HL-60 (cell line): ENCODE measurements around the gene STXBP5.
A peak's percentile ranks its signal among the peaks of the same experiment; 100 is the strongest.

Experiments used
- DNase-seq, 2 experiments: peaks; one replicate each; pipeline ENCODE4 v3.0.0-alpha.2; 2010 to 2020; ENCODE audit warnings: low read depth in 1 of 2, low spot score in 1 of 2
- H3K27ac ChIP-seq: fragments of 250-450 bp; sonication (Bioruptor Pico); replicated peaks from 2 replicates; pipeline ENCODE4 v1.5.1; 2020; ENCODE audit warnings: mild to moderate bottlenecking, moderate library complexity
- H3K27me3 ChIP-seq: fragments of 250-450 bp; sonication (Bioruptor Pico); 2 replicates; pipeline ENCODE4 v1.5.1; 2021; ENCODE audit warnings: mild to moderate bottlenecking, moderate library complexity; ENCODE audit not compliant: insufficient read depth, poor library complexity, severe bottlenecking
- H3K4me3 ChIP-seq: replicated peaks from 2 replicates; pipeline ENCODE4 v1.5.1; 2011; ENCODE audit warnings: mild to moderate bottlenecking, control low read depth, low read length; ENCODE audit not compliant: insufficient read depth
- CTCF ChIP-seq: IDR thresholded peaks from one replicate; pipeline ENCODE4 v1.5.1; 2011; ENCODE audit warnings: low read length, control low read depth, inconsistent platforms; ENCODE audit not compliant: insufficient read depth
- GABPA ChIP-seq: IDR thresholded peaks from 2 replicates; pipeline ENCODE4 v1.6.1; 2012; ENCODE audit warnings: low read depth
- POLR2AphosphoS5 ChIP-seq: IDR thresholded peaks from 2 replicates; pipeline ENCODE4 v1.6.1; 2012; ENCODE audit warnings: low read depth
- REST ChIP-seq: IDR thresholded peaks from 2 replicates; pipeline ENCODE4 v1.6.1; 2012; ENCODE audit warnings: low read depth; ENCODE audit not compliant: insufficient replicate concordance
- SPI1 ChIP-seq: IDR thresholded peaks from 2 replicates; pipeline ENCODE4 v1.6.1; 2012; ENCODE audit warnings: low read depth, mild to moderate bottlenecking, borderline replicate concordance

The STXBP5 gene

GRCh38 chr6:147156799-147157382 is 47.3 kb upstream of the STXBP5 start:
- H3K27me3 ChIP-seq: no peaks in the 10 kb centered on the region
- no peak for TF ChIP-seq POLR2AphosphoS5
- no peak for TF ChIP-seq SPI1
- no peak for TF ChIP-seq CTCF
- TF ChIP-seq REST: no peak
- TF ChIP-seq GABPA: no peak
- no peak for DNase-seq
- H3K4me3 ChIP-seq: no peak overlapping the region
- peak overlapping the region; percentile 95 for H3K27ac ChIP-seq

- no peak for DNase-seq
- no peak for TF ChIP-seq REST
- peak; percentile 78 for TF ChIP-seq SPI1
- no peak overlapping the region for H3K4me3 ChIP-seq
- H3K27me3 ChIP-seq: no peaks in the 10 kb centered on the region
- peak overlapping the region; percentile 95 for H3K27ac ChIP-seq
These were observed 46.3 kb upstream of the STXBP5 start for GRCh38 chr6:147157930-147158329.

- H3K27me3 ChIP-seq: no peaks in the 10 kb centered on the region
- TF ChIP-seq GABPA: no peak; the same call in 1 of the 2 replicates
- TF ChIP-seq POLR2AphosphoS5: peak; percentile 16; the same call in 1 of the 2 replicates
- no peak for TF ChIP-seq SPI1
- TF ChIP-seq CTCF: no peak
- no peak overlapping the region for H3K4me3 ChIP-seq
- DNase-seq: peak; percentile 69 to 83
- H3K27ac ChIP-seq: peak overlapping the region; percentile 95
These were observed 45.3 kb upstream of the STXBP5 start for GRCh38 chr6:147158881-147159280.

GRCh38 chr6:147159536-147160374 is 44.5 kb upstream of the STXBP5 start:
- no peak for TF ChIP-seq REST
- no peak for TF ChIP-seq GABPA
- TF ChIP-seq POLR2AphosphoS5: no peak
- TF ChIP-seq SPI1: no peak
- no peak for TF ChIP-seq CTCF
- H3K27ac ChIP-seq: peak overlapping the region; percentile 95
- no peak overlapping the region for H3K4me3 ChIP-seq
- H3K27me3 ChIP-seq: no peaks in the 10 kb centered on the region
- no peak for DNase-seq
